H1 (cell line): ENCODE data around the gene RABIF. TPM values are rescaled to one million over a fixed set of nuclear protein-coding genes. Genes with fewer than 3 reads are reported as not detected.

ENCODE experiments used
- ASH2L ChIP-seq: fragments of 200-600, 300-600 bp; sonication (generic); IDR thresholded peaks from one replicate; pipeline ENCODE4 v1.7.1; 2017; ENCODE audit warnings: low read length
- CBX5 ChIP-seq: fragments of 300-800, 300-1000 bp; sonication (generic); IDR thresholded peaks from 2 replicates; pipeline ENCODE4 v1.7.1; 2016; ENCODE audit warnings: antibody characterized with exemption, low read length, low read depth
- CHD2 ChIP-seq: IDR thresholded peaks from 2 replicates; pipeline ENCODE4 v1.6.1; 2012; ENCODE audit warnings: low read length, improper control_type of control experiment
- E2F6 ChIP-seq: IDR thresholded peaks from 2 replicates; pipeline ENCODE4 v1.6.1; 2012; ENCODE audit warnings: inconsistent platforms
- EP300 ChIP-seq, 2 experiments: IDR thresholded peaks; 1 replicate in 1 of 2; 2 replicates in 1 of 2; pipeline ENCODE4 v1.6.1; 2011 to 2012; ENCODE audit warnings: low read depth in 2 of 2, low read length in 2 of 2, mild to moderate bottlenecking in 2 of 2, borderline replicate concordance in 1 of 2, inconsistent platforms in 1 of 2, moderate library complexity in 1 of 2
- GABPA ChIP-seq: IDR thresholded peaks from 2 replicates; pipeline ENCODE4 v1.6.1; 2011; ENCODE audit warnings: mild to moderate bottlenecking, low read length, moderate library complexity, borderline replicate concordance; ENCODE audit not compliant: insufficient read depth
- JUND ChIP-seq: IDR thresholded peaks from 2 replicates; pipeline ENCODE4 v1.6.1; 2011; ENCODE audit warnings: mild to moderate bottlenecking, improper control_type of control experiment, low read length
- MAX ChIP-seq: IDR thresholded peaks from 2 replicates; pipeline ENCODE4 v1.6.1; 2012; ENCODE audit warnings: inconsistent platforms
- NRF1 ChIP-seq: IDR thresholded peaks from 2 replicates; pipeline ENCODE4 v1.6.1; 2011; ENCODE audit warnings: mild to moderate bottlenecking, low read depth, low read length, improper control_type of control experiment
- PHF8 ChIP-seq: fragments of 200-600 bp; sonication (generic); conservative IDR thresholded peaks from 2 replicates; pipeline ENCODE4 v1.7.1; 2012; ENCODE audit warnings: low read depth, mild to moderate bottlenecking, inconsistent platforms, low read length, moderate library complexity
- RBBP5 ChIP-seq: IDR thresholded peaks from 2 replicates; pipeline ENCODE4 v1.7.1; 2012; ENCODE audit warnings: low read depth, mild to moderate bottlenecking, inconsistent platforms, low read length, moderate library complexity, borderline replicate concordance
- SAP30 ChIP-seq: fragments of 300-600 bp; sonication (generic); IDR thresholded peaks from 2 replicates; pipeline ENCODE4 v1.7.1; 2012; ENCODE audit warnings: low read length, moderate library complexity, mild to moderate bottlenecking, inconsistent platforms; ENCODE audit not compliant: insufficient read depth, insufficient replicate concordance
- SIN3A ChIP-seq, 2 experiments: IDR thresholded peaks in 1 of 2; conservative IDR thresholded peaks in 1 of 2; 2 replicates each; pipeline ENCODE4 v1.6.1; 2011 to 2012; ENCODE audit warnings: low read length in 2 of 2, improper control_type of control experiment in 1 of 2, low read depth in 1 of 2, mild to moderate bottlenecking in 1 of 2
- SIRT6 ChIP-seq: IDR thresholded peaks from one replicate; pipeline ENCODE4 v1.7.1; 2012; ENCODE audit warnings: low read length, inconsistent platforms
- SP1 ChIP-seq: IDR thresholded peaks from 2 replicates; pipeline ENCODE4 v1.6.1; 2011; ENCODE audit warnings: low read depth, low read length
- SP2 ChIP-seq: IDR thresholded peaks from 2 replicates; pipeline ENCODE4 v1.6.1; 2012; ENCODE audit warnings: mild to moderate bottlenecking, low read length, inconsistent platforms
- SUZ12 ChIP-seq: fragments of 200-600 bp; sonication (generic); IDR thresholded peaks from 2 replicates; pipeline ENCODE4 v1.6.1; 2012; ENCODE audit warnings: mild to moderate bottlenecking, inconsistent platforms, low read length, moderate library complexity, mixed read lengths
- TAF1 ChIP-seq: IDR thresholded peaks from 2 replicates; pipeline ENCODE4 v1.6.1; 2011; ENCODE audit warnings: mild to moderate bottlenecking, low read depth, low read length
- TAF7 ChIP-seq: optimal IDR thresholded peaks from 2 replicates; pipeline ENCODE3; 2011; ENCODE audit warnings: low read depth, mild to moderate bottlenecking, inconsistent platforms, low read length, moderate library complexity, borderline replicate concordance
- polyA plus RNA-seq, 7 experiments: library from polyadenylated mRNA; depleted of rRNA in 3 of 7; stranded (reverse) in 5 of 7; unstranded in 2 of 7; fragments of >200 nt in 5 of 7; fragments of 200-250 nt in 2 of 7; gene quantifications; 1 replicate in 5 of 7; 2 replicates in 1 of 7; 4 replicates in 1 of 7; pipeline versions ENCODE4 v1.2.1 to v1.2.3, GENCODE V29; 2011 to 2013; ENCODE audit warnings: missing spikeins in 2 of 7, mixed read lengths in 2 of 7
- total RNA-seq: library from RNA; stranded (reverse); fragmentation: NEBNext Ultra II Directional; extraction: Animal tissue kit (Norgen Biotek cat#: 25700); gene quantifications from 2 replicates; pipeline ENCODE4 v1.2.1, GENCODE V29; 2021

The RABIF gene
- total and polyA plus RNA-seq, 2 of the 8 experiments (the other 6 are each of a cell fraction or from before 2014, with no cell fraction given) = 5.6 to 6.9 TPM

GRCh38 chr1:202860744-202861419 lies 28.1 kb downstream of the RABIF start (continued):
- no peak for TF ChIP-seq CHD2
- TF ChIP-seq JUND = 0 out of 2 replicates have a peak, but pooled peaks have one; percentile 35
- peak; percentile 79 for TF ChIP-seq PHF8
- TF ChIP-seq NRF1 = no peak
- TF ChIP-seq MAX = peak; percentile 55
- no peak for TF ChIP-seq CBX5
- no peak for TF ChIP-seq SP2
- no peak for TF ChIP-seq RBBP5
- TF ChIP-seq SUZ12 = no peak
- peak; percentile 85 for TF ChIP-seq SP1
- no peak for TF ChIP-seq GABPA
- TF ChIP-seq ASH2L = peak; percentile 44
- TF ChIP-seq SAP30 = peak; percentile 21
- TF ChIP-seq EP300 (IDR thresholded peaks at IDR 0.05; ENCODE audit: borderline replicate concordance in 1 of 2, low read depth in 2 of 2, low read length in 2 of 2) = no peak
- TF ChIP-seq SIN3A (conservative IDR thresholded peaks at IDR 0.05 in 1 of 2, IDR thresholded peaks at IDR 0.05 in 1 of 2; ENCODE audit: low read depth in 1 of 2, low read length in 2 of 2) = 0 out of 4 replicates have a peak, but pooled peaks of 1 of the 2 experiments have one; percentile 29
- no peak; the same call in 1 of the 2 replicates for TF ChIP-seq E2F6
- TF ChIP-seq TAF7 = no peak
- peak; percentile 89 for TF ChIP-seq TAF1
- TF ChIP-seq SIRT6 = no peak
